H9 (cell line): Measurements from ENCODE around the gene TEX19. TPM values are rescaled to one million over a fixed set of nuclear protein-coding genes. Genes with fewer than 3 reads are reported as not detected.

ENCODE experiments used
- DNase-seq: peaks from one replicate; pipeline ENCODE4 v3.0.0-alpha.2; 2017
- H2AFZ ChIP-seq: one replicate; pipeline ENCODE4 v1.6.1; 2013; ENCODE audit warnings: mild to moderate bottlenecking, low read length, control low read depth, moderate library complexity
- H2AK5ac ChIP-seq: 2 replicates; pipeline ENCODE4 v1.6.1; 2013; ENCODE audit warnings: low read length, control low read depth, mixed read lengths; ENCODE audit not compliant: insufficient read length
- H2BK120ac ChIP-seq: one replicate; pipeline ENCODE4 v1.6.1; 2013; ENCODE audit warnings: low read depth, mild to moderate bottlenecking, low read length, control low read depth, inconsistent platforms; ENCODE audit not compliant: poor library complexity, severe bottlenecking
- H2BK12ac ChIP-seq: 2 replicates; pipeline ENCODE4 v1.6.1; 2013; ENCODE audit warnings: low read length, control low read depth, mixed read lengths, low read depth; ENCODE audit not compliant: insufficient read length
- H2BK15ac ChIP-seq: 2 replicates; pipeline ENCODE4 v1.6.1; 2013; ENCODE audit warnings: low read depth, low read length, control low read depth
- H2BK20ac ChIP-seq: one replicate; pipeline ENCODE4 v1.6.1; 2013; ENCODE audit warnings: low read depth, mild to moderate bottlenecking, low read length, control low read depth, inconsistent platforms; ENCODE audit not compliant: poor library complexity, severe bottlenecking
- H2BK5ac ChIP-seq: 2 replicates; pipeline ENCODE4 v1.6.1; 2013; ENCODE audit warnings: low read length, control low read depth, mixed read lengths; ENCODE audit not compliant: insufficient read length
- H3K14ac ChIP-seq: 2 replicates; pipeline ENCODE4 v1.6.1; 2013; ENCODE audit warnings: low read length, control low read depth; ENCODE audit not compliant: insufficient read depth
- H3K18ac ChIP-seq: 2 replicates; pipeline ENCODE4 v1.6.1; 2013; ENCODE audit warnings: low read depth, mild to moderate bottlenecking, mixed read lengths, low read length, control low read depth; ENCODE audit not compliant: insufficient read length
- H3K23ac ChIP-seq: 2 replicates; pipeline ENCODE4 v1.6.1; 2013; ENCODE audit warnings: low read length, control low read depth, mixed read lengths, low read depth; ENCODE audit not compliant: insufficient read length
- H3K23me2 ChIP-seq: 2 replicates; pipeline ENCODE4 v1.6.1; 2013; ENCODE audit warnings: low read depth, mild to moderate bottlenecking, mixed read lengths, low read length, control low read depth; ENCODE audit not compliant: insufficient read length, poor library complexity, severe bottlenecking
- H3K27ac ChIP-seq: 2 replicates; pipeline ENCODE4 v1.5.1; 2013; ENCODE audit warnings: low read length, control low read depth, mixed read lengths, low read depth; ENCODE audit not compliant: insufficient read length
- H3K27me3 ChIP-seq: 2 replicates; pipeline ENCODE4 v1.6.1; 2013; ENCODE audit warnings: low read length, control low read depth, inconsistent platforms; ENCODE audit not compliant: insufficient read depth
- H3K4ac ChIP-seq: 2 replicates; pipeline ENCODE4 v1.6.1; 2013; ENCODE audit warnings: low read depth, mild to moderate bottlenecking, control low read depth, inconsistent platforms, low read length, moderate library complexity
- H3K4me1 ChIP-seq: 2 replicates; pipeline ENCODE4 v1.6.1; 2013; ENCODE audit warnings: low read length, control low read depth, inconsistent platforms; ENCODE audit not compliant: insufficient read depth
- H3K4me2 ChIP-seq: 2 replicates; pipeline ENCODE4 v1.6.1; 2013; ENCODE audit warnings: low read length, control low read depth, mixed read lengths; ENCODE audit not compliant: insufficient read length, insufficient read depth
- H3K56ac ChIP-seq: 2 replicates; pipeline ENCODE4 v1.6.1; 2013; ENCODE audit warnings: low read depth, mild to moderate bottlenecking, mixed read lengths, low read length, control low read depth; ENCODE audit not compliant: insufficient read length
- H3K79me1 ChIP-seq: 2 replicates; pipeline ENCODE4 v1.6.1; 2013; ENCODE audit warnings: low read depth, mild to moderate bottlenecking, moderate library complexity, low read length, control low read depth, inconsistent platforms; ENCODE audit not compliant: insufficient read depth, poor library complexity, severe bottlenecking
- H3K79me2 ChIP-seq: 2 replicates; pipeline ENCODE4 v1.6.1; 2013; ENCODE audit warnings: low read length, control low read depth, inconsistent platforms; ENCODE audit not compliant: insufficient read depth
- H3K9ac ChIP-seq: 2 replicates; pipeline ENCODE4 v1.6.1; 2013; ENCODE audit warnings: low read length, control low read depth, mixed read lengths; ENCODE audit not compliant: insufficient read length; ENCODE audit errors: extremely low read depth
- H3K9me3 ChIP-seq: one replicate; pipeline ENCODE4 v1.6.1; 2013; ENCODE audit warnings: low read depth, low read length, inconsistent platforms; ENCODE audit not compliant: control insufficient read depth
- H3T11ph ChIP-seq: one replicate; pipeline ENCODE4 v1.6.1; 2013; ENCODE audit warnings: mild to moderate bottlenecking, low read length, control low read depth, inconsistent platforms
- H4K20me1 ChIP-seq: one replicate; pipeline ENCODE4 v1.6.1; 2013; ENCODE audit not compliant: control insufficient read depth, insufficient read length, insufficient read depth
- H4K5ac ChIP-seq: 2 replicates; pipeline ENCODE4 v1.6.1; 2013; ENCODE audit warnings: low read depth, mild to moderate bottlenecking, mixed read lengths, low read length, control low read depth; ENCODE audit not compliant: insufficient read length
- H4K8ac ChIP-seq: replicated peaks from 2 replicates; pipeline ENCODE4 v1.6.1; 2013; ENCODE audit warnings: low read length, control low read depth, mixed read lengths, low read depth; ENCODE audit not compliant: insufficient read length
- H4K91ac ChIP-seq: 2 replicates; pipeline ENCODE4 v1.6.1; 2013; ENCODE audit warnings: low read depth, mild to moderate bottlenecking, moderate library complexity, mixed read lengths, low read length, control low read depth; ENCODE audit not compliant: insufficient read length
- H3K27ac Mint-ChIP-seq, 3 experiments: 2 replicates in 2 of 3; 3 replicates in 1 of 3; pipeline ENCODE4 v1.8.0; 2020 to 2021; ENCODE audit warnings: mixed read lengths in 3 of 3, mild to moderate bottlenecking in 1 of 3, moderate library complexity in 1 of 3
- H3K27me3 Mint-ChIP-seq: 2 replicates; pipeline ENCODE4 v1.8.0; 2021; ENCODE audit warnings: low read depth, mild to moderate bottlenecking, moderate library complexity, mixed read lengths
- H3K36me3 Mint-ChIP-seq, 3 experiments: 2 replicates in 2 of 3; 3 replicates in 1 of 3; pipeline ENCODE4 v1.8.0; 2020 to 2021; ENCODE audit warnings: low read depth in 3 of 3, mixed read lengths in 3 of 3; ENCODE audit not compliant: insufficient read depth in 1 of 3
- H3K4me1 Mint-ChIP-seq, 2 experiments: 2 replicates each; pipeline ENCODE4 v1.8.0; 2020; ENCODE audit warnings: mixed read lengths in 2 of 2
- H3K4me3 Mint-ChIP-seq, 2 experiments: 2 replicates in 1 of 2; 3 replicates in 1 of 2; pipeline ENCODE4 v1.8.0; 2020 to 2021; ENCODE audit warnings: mild to moderate bottlenecking in 2 of 2, mixed read lengths in 2 of 2, moderate library complexity in 1 of 2
- H3K9me3 Mint-ChIP-seq, 2 experiments: 2 replicates in 1 of 2; 3 replicates in 1 of 2; pipeline ENCODE4 v1.8.0; 2020; ENCODE audit warnings: mild to moderate bottlenecking in 2 of 2, mixed read lengths in 2 of 2, moderate library complexity in 1 of 2
- CTCF ChIP-seq: fragments of 200-600 bp; sonication (generic); conservative IDR thresholded peaks from 3 replicates; pipeline ENCODE4 v1.8.0; 2021; ENCODE audit warnings: antibody characterized with exemption, mild to moderate bottlenecking
- WGBS: extraction: QIAGEN DNeasy Blood & Tissue Kit; methylation state at CpG from one replicate; pipeline ENCODE4 v1.1.7; 2013; ENCODE audit warnings: missing lambda C conversion rate, low lambda C conversion rate, mixed read lengths; ENCODE audit not compliant: insufficient read length; ENCODE audit errors: extremely low coverage; 5-methylcytosine and 5-hydroxymethylcytosine counted together
- total RNA-seq: library from RNA; stranded (reverse); gene quantifications from 2 replicates; pipeline ENCODE4 v1.2.1, GENCODE V29; 2021

The TEX19 gene
- total RNA-seq, 1 experiment from 2014 or later, result 1.4 TPM

DNA sequence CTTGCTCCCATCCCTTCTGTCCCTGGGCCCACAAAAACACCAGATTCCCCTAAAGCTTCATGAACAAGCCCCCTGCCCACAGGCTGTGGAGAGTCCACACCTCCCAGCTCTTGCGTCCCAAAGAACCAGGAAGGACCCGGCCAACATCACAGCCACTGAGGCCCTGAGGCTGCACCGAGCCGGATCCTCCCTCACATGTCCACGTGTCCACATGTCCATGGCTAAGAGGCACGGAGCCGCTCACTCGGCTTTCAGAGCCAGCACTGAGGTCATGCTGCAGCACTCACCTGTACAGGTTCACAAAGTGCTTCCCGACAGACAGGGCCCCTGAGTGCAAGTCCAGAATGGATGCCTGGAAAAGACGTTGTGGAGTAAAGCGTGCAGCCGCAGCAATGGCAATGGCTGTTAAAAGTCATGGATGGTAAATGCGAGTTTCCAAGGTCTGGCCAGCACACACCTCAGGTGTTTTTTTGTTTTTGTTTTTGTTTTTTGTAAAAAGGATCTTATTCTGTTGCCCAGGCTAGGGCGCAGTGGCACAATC is 47.2 kb downstream of the TEX19 start:
- H2AFZ ChIP-seq, result no peak overlapping the region
- no peaks in the 10 kb centered on the region for H3K23me2 ChIP-seq
- no peak for TF ChIP-seq CTCF
- H3K9ac ChIP-seq, result no peak overlapping the region
- Mint-ChIP-seq H3K4me3 (no peak overlapping the region), H3K9me3 (no peaks in the 10 kb centered on the region), H3K27ac (no peak overlapping the region), H3K4me1 (no peaks in the 10 kb centered on the region), H3K36me3 (peaks cover 4 to 25% (median 15%) of the 10 kb centered on the region in 3 experiments; a peak in 6 of 7 replicates), H3K27me3 (no peaks in the 10 kb centered on the region)
- no peaks in the 10 kb centered on the region for H3K9me3 ChIP-seq
- no CpG with 5 or more reads among the region's 14 CpGs for WGBS
- no peak overlapping the region for H4K8ac ChIP-seq
- H2BK15ac ChIP-seq, result no peak overlapping the region
- no peak overlapping the region for H2BK5ac ChIP-seq
- H3T11ph ChIP-seq, result no peak overlapping the region
- H3K4me1 ChIP-seq, result no peaks in the 10 kb centered on the region
- H3K27me3 ChIP-seq, result no peaks in the 10 kb centered on the region
- no peak overlapping the region for H4K5ac ChIP-seq
- H2BK12ac ChIP-seq, result no peak overlapping the region
- DNase-seq, result no peak
- H4K91ac ChIP-seq, result no peak overlapping the region
- H3K27ac ChIP-seq, result no peak overlapping the region
- H3K4ac ChIP-seq, result no peak overlapping the region
- H4K20me1 ChIP-seq, result no peaks in the 10 kb centered on the region
- H3K79me2 ChIP-seq, result no peaks in the 10 kb centered on the region
- H3K79me1 ChIP-seq, result no peaks in the 10 kb centered on the region
- H3K56ac ChIP-seq, result no peak overlapping the region
- H2BK120ac ChIP-seq, result no peak overlapping the region
- H3K4me2 ChIP-seq, result no peak overlapping the region
- no peak overlapping the region for H3K23ac ChIP-seq
- no peak overlapping the region for H2AK5ac ChIP-seq
- no peak overlapping the region for H2BK20ac ChIP-seq
- H3K18ac ChIP-seq, result no peak overlapping the region
- no peak overlapping the region for H3K14ac ChIP-seq
